Stimulated activated CD4-positive, alpha-beta T cell treated with anti-CD3 and anti-CD28 coated beads, Interleukin-4, amount 100 ng/mL, for 48 hours (primary cell): ENCODE measurements around the gene CENPT.

Source experiments
- DNase-seq, 2 donors: peaks; one replicate each; pipeline ENCODE4 v3.0.0-alpha.2; 2020; ENCODE audit warnings: low read depth in 2 of 2

Gene CENPT

GRCh38 chr16:67847064-67847861, at the start of gene CENPT:
TSS of gene CENPT (minus strand) at chr16:67847693. CDS start at chr16:67833859, 13,834 bp downstream.
- no peak for DNase-seq

GRCh38 chr16:67897231-67897630, 49.7 kb upstream of the CENPT start:
- DNase-seq: no peak

- no peak for DNase-seq
Measured at GRCh38 chr16:67893743-67894399, 46.4 kb upstream of the CENPT start.

GRCh38 chr16:67892899-67893742, 45.6 kb upstream of the CENPT start, which contains the start of gene PSKH1:
TSS of gene PSKH1 (plus strand) at chr16:67893254. CDS start at chr16:67908750, 15,496 bp downstream.
- peak; percentile 89 to 96 for DNase-seq

- DNase-seq: no peak
Measured at GRCh38 chr16:67892375-67892774, 44.9 kb upstream of the CENPT start.

- DNase-seq: no peak
Measured at GRCh38 chr16:67888331-67888730, 40.8 kb upstream of the CENPT start.

- DNase-seq: no peak
Measured at GRCh38 chr16:67886387-67886786, 38.9 kb upstream of the CENPT start.

GRCh38 chr16:67885976-67886375, 38.5 kb upstream of the CENPT start:
- no peak for DNase-seq

- DNase-seq: no peak
Measured at GRCh38 chr16:67885545-67885944, 38.1 kb upstream of the CENPT start.

GRCh38 chr16:67884684-67885083, 37.2 kb upstream of the CENPT start, which contains the start of gene NRN1L:
TSS of gene NRN1L (plus strand) at chr16:67884885. CDS start at chr16:67884904, 19 bp downstream.
- DNase-seq: no peak

- peak; percentile 55 to 73 for DNase-seq
Measured at GRCh38 chr16:67883872-67884261, 36.4 kb upstream of the CENPT start.

GRCh38 chr16:67883146-67883871, 35.8 kb upstream of the CENPT start:
- DNase-seq: no peak

- DNase-seq: no peak
Measured at GRCh38 chr16:67882374-67883145, 35.1 kb upstream of the CENPT start.

- no peak for DNase-seq
Measured at GRCh38 chr16:67881621-67882161, 34.2 kb upstream of the CENPT start.

GRCh38 chr16:67880584-67880983, 33.1 kb upstream of the CENPT start:
- no peak for DNase-seq

- DNase-seq: no peak
Measured at GRCh38 chr16:67879936-67880335, 32.4 kb upstream of the CENPT start.

GRCh38 chr16:67879462-67879861, 32.0 kb upstream of the CENPT start:
- no peak for DNase-seq

GRCh38 chr16:67878846-67879245, 31.4 kb upstream of the CENPT start:
- no peak for DNase-seq

- DNase-seq: no peak
Measured at GRCh38 chr16:67878232-67878631, 30.7 kb upstream of the CENPT start.

GRCh38 chr16:67877064-67877463, 29.6 kb upstream of the CENPT start:
- DNase-seq: no peak
